Measurements from ENCODE around the gene HOXC12. TPM values are rescaled to one million over a fixed set of nuclear protein-coding genes. Genes with fewer than 3 reads are reported as not detected.

HOXC12 gene
- total RNA-seq, 1 experiment from 2014 or later: not detected

GRCh38 chr12:54003625-54004024 is 48.9 kb downstream of the HOXC12 start (continued):
- TF ChIP-seq ZNF423 (CRISPR knock-in tag; IDR thresholded peaks at IDR 0.05) (no peak), STAT6 (CRISPR knock-in tag; conservative IDR thresholded peaks at IDR 0.05; ENCODE audit: low read depth) (no peak), ZBTB43 (CRISPR knock-in tag; IDR thresholded peaks at IDR 0.05) (no peak)

- H3K27me3 Mint-ChIP-seq (ENCODE audit: low read depth): peaks cover 100% of the 10 kb centered on the region
- no peak for TF ChIP-seq KAT7 (CRISPR knock-in tag; IDR thresholded peaks at IDR 0.05; ENCODE audit: borderline replicate concordance)
- TF ChIP-seq HMGXB4 (CRISPR knock-in tag; IDR thresholded peaks at IDR 0.05): no peak
- no peak for TF ChIP-seq NFYB (CRISPR knock-in tag; conservative IDR thresholded peaks at IDR 0.05; ENCODE audit: low read depth)
- no peak for TF ChIP-seq IRF1 (CRISPR knock-in tag; IDR thresholded peaks at IDR 0.05)
- TF ChIP-seq PRDM15 (CRISPR knock-in tag; IDR thresholded peaks at IDR 0.05): no peak
- TF ChIP-seq GRHL2 (CRISPR knock-in tag; IDR thresholded peaks at IDR 0.05; ENCODE audit: insufficient replicate concordance, severe bottlenecking): no peak
- TF ChIP-seq ZNF317 (CRISPR knock-in tag; IDR thresholded peaks at IDR 0.05; ENCODE audit: borderline replicate concordance, low read depth): no peak
- no peak for TF ChIP-seq MXD4 (CRISPR knock-in tag; IDR thresholded peaks at IDR 0.05; ENCODE audit: borderline replicate concordance)
- no peak for TF ChIP-seq PRRX2 (CRISPR knock-in tag; IDR thresholded peaks at IDR 0.05)
- no peak for TF ChIP-seq ATF2 (CRISPR knock-in tag; IDR thresholded peaks at IDR 0.05; ENCODE audit: borderline replicate concordance, low read depth)
- no peak for TF ChIP-seq NR2C2 (CRISPR knock-in tag; IDR thresholded peaks at IDR 0.05)
- ChIA-PET POLR2A (no interaction called here), CTCF (interaction anchor here (0.6 to 10.8 kb wide), 10 partner anchors 19 to 258 kb away, joined by 3 to 107 read pairs (median 8); partner anchors contain the start of genes HOXC10, HOXC5 and SMUG1)
- no peak overlapping the region for H3K4me3 Mint-ChIP-seq
- H3K27ac Mint-ChIP-seq: no peak overlapping the region
- no peaks in the 10 kb centered on the region; the same call in 1 of the 2 replicates for H3K36me3 Mint-ChIP-seq
- no peak for ATAC-seq
- peaks cover 16% of the 10 kb centered on the region for H3K4me1 Mint-ChIP-seq
- DNase-seq (ENCODE audit: low spot score): no peak
- H3K9me3 Mint-ChIP-seq: no peaks in the 10 kb centered on the region
Measured at GRCh38 chr12:54004063-54004840, 49.5 kb downstream of the HOXC12 start.

Measured in WTC11 (cell line).